DOHH2 (cell line): ENCODE results near the gene HOXA1.

Source experiments
- H3F3A ChIP-seq: fragments of 200-600 bp; sonication (generic), shearing (Covaris generic); 2 replicates; pipeline ENCODE4 v1.6.0; 2016; ENCODE audit warnings: antibody characterized with exemption, mild to moderate bottlenecking; ENCODE audit not compliant: control insufficient read depth, insufficient read depth
- H3K27ac ChIP-seq: fragments of 200-600 bp; sonication (generic); 2 replicates; pipeline ENCODE4 v1.5.1; 2014; ENCODE audit warnings: low read depth, mild to moderate bottlenecking, low read length, moderate library complexity
- H3K27me3 ChIP-seq: fragments of 200-600 bp; sonication (generic); 2 replicates; pipeline ENCODE4 v1.6.1; 2014; ENCODE audit warnings: mild to moderate bottlenecking, low read length, mixed read lengths; ENCODE audit not compliant: control insufficient read depth
- H3K36me3 ChIP-seq: fragments of 200-600 bp; sonication (generic); 2 replicates; pipeline ENCODE4 v1.6.1; 2014; ENCODE audit warnings: mild to moderate bottlenecking, low read length, moderate library complexity, mixed read lengths; ENCODE audit not compliant: control insufficient read depth
- H3K4me1 ChIP-seq: fragments of 200-600 bp; sonication (generic); 2 replicates; pipeline ENCODE4 v1.6.1; 2014; ENCODE audit warnings: mild to moderate bottlenecking, low read length, mixed read lengths; ENCODE audit not compliant: control insufficient read depth
- H3K4me2 ChIP-seq: fragments of 200-600 bp; sonication (generic); 2 replicates; pipeline ENCODE4 v1.6.0; 2014; ENCODE audit warnings: mild to moderate bottlenecking, low read length, moderate library complexity
- H3K4me3 ChIP-seq: fragments of 200-600 bp; sonication (generic); 2 replicates; pipeline ENCODE4 v1.5.1; 2014; ENCODE audit warnings: mild to moderate bottlenecking, low read length, mixed read lengths
- H3K79me2 ChIP-seq: fragments of 200-600 bp; sonication (generic); 2 replicates; pipeline ENCODE4 v1.6.1; 2014; ENCODE audit warnings: mild to moderate bottlenecking, low read length, mixed read lengths; ENCODE audit not compliant: control insufficient read depth
- H3K9me2 ChIP-seq: fragments of 200-600 bp; sonication (generic); replicated peaks from 2 replicates; pipeline ENCODE4 v1.6.1; 2014; ENCODE audit warnings: mild to moderate bottlenecking, low read length, mixed read lengths; ENCODE audit not compliant: control insufficient read depth
- H3K9me3 ChIP-seq: fragments of 200-600 bp; sonication (generic); 2 replicates; pipeline ENCODE4 v1.6.1; 2014; ENCODE audit warnings: antibody characterized with exemption, low read length, mixed read lengths; ENCODE audit not compliant: control insufficient read depth, insufficient read depth
- H4K20me1 ChIP-seq: fragments of 200-600 bp; sonication (generic); 2 replicates; pipeline ENCODE4 v1.6.0; 2014; ENCODE audit warnings: low read depth, mild to moderate bottlenecking, antibody characterized with exemption, low read length, moderate library complexity; ENCODE audit not compliant: control insufficient read depth, insufficient read depth
- CTCF ChIP-seq: fragments of 200-600 bp; sonication (generic); IDR thresholded peaks from one replicate; pipeline ENCODE4 v1.5.1; 2014; ENCODE audit warnings: antibody characterized with exemption, mild to moderate bottlenecking, low read depth, low read length; ENCODE audit not compliant: poor library complexity, severe bottlenecking
- EZH2phosphoT487 ChIP-seq: fragments of 200-600 bp; sonication (generic); IDR thresholded peaks from 2 replicates; pipeline ENCODE4 v1.6.1; 2017; ENCODE audit warnings: borderline replicate concordance, mild to moderate bottlenecking, antibody characterized with exemption, low read length, moderate library complexity, mixed read lengths

HOXA1 gene

GRCh38 chr7:27123007-27123476 is 27.2 kb upstream of the HOXA1 start:
- Histone ChIP-seq H3K27me3 (peaks cover 27% of the 10 kb centered on the region), H3K9me2 (no peaks in the 10 kb centered on the region), H3K9me3 (no peaks in the 10 kb centered on the region), H3K79me2 (no peaks in the 10 kb centered on the region), H3F3A (no peaks in the 10 kb centered on the region), H3K27ac (no peak overlapping the region), H3K4me3 (no peak overlapping the region), H3K36me3 (no peaks in the 10 kb centered on the region), H3K4me1 (no peaks in the 10 kb centered on the region), H3K4me2 (no peak overlapping the region), H4K20me1 (no peaks in the 10 kb centered on the region)
- TF ChIP-seq EZH2phosphoT487, result no peak
- no peak for TF ChIP-seq CTCF

GRCh38 chr7:27122077-27122910 is 26.5 kb upstream of the HOXA1 start:
- Histone ChIP-seq H4K20me1 (no peaks in the 10 kb centered on the region), H3K4me3 (no peak overlapping the region), H3K36me3 (no peaks in the 10 kb centered on the region), H3K79me2 (no peaks in the 10 kb centered on the region), H3K27me3 (peaks cover 20% of the 10 kb centered on the region), H3K9me2 (no peaks in the 10 kb centered on the region), H3K9me3 (no peaks in the 10 kb centered on the region), H3K27ac (no peak overlapping the region), H3K4me2 (no peak overlapping the region), H3K4me1 (no peaks in the 10 kb centered on the region), H3F3A (no peaks in the 10 kb centered on the region)
- no peak for TF ChIP-seq EZH2phosphoT487
- no peak for TF ChIP-seq CTCF

- Histone ChIP-seq H3K9me3 (no peaks in the 10 kb centered on the region), H3K27ac (no peak overlapping the region), H3K27me3 (peaks cover 13% of the 10 kb centered on the region), H3K4me1 (no peaks in the 10 kb centered on the region), H3K79me2 (no peaks in the 10 kb centered on the region), H3K4me3 (no peak overlapping the region), H3F3A (no peaks in the 10 kb centered on the region), H3K4me2 (no peak overlapping the region), H4K20me1 (no peaks in the 10 kb centered on the region), H3K36me3 (no peaks in the 10 kb centered on the region), H3K9me2 (no peaks in the 10 kb centered on the region)
- TF ChIP-seq EZH2phosphoT487 (no peak), CTCF (no peak)
These were observed 25.9 kb upstream of the HOXA1 start for GRCh38 chr7:27121684-27122076.
